H1 (cell line): ENCODE data around the gene CEP95. TPM values are rescaled to one million over a fixed set of nuclear protein-coding genes. Genes with fewer than 3 reads are reported as not detected.
A peak's percentile ranks its signal among the peaks of the same experiment; 100 is the strongest.

Experiments used
- ATF2 ChIP-seq: IDR thresholded peaks from 2 replicates; pipeline ENCODE4 v1.6.1; 2012; ENCODE audit warnings: low read length, inconsistent platforms
- BCL11A ChIP-seq, 2 experiments: IDR thresholded peaks; one replicate each; pipeline ENCODE4 v1.6.1; 2011; ENCODE audit warnings: low read depth in 2 of 2, low read length in 2 of 2, mild to moderate bottlenecking in 2 of 2
- CBX8 ChIP-seq: fragments of 300-800, 300-1000 bp; sonication (generic); IDR thresholded peaks from 2 replicates; pipeline ENCODE4 v1.7.1; 2016; ENCODE audit warnings: low read depth, low read length, borderline replicate concordance
- CREB1 ChIP-seq: IDR thresholded peaks from 2 replicates; pipeline ENCODE4 v1.6.1; 2012; ENCODE audit warnings: inconsistent platforms
- CTBP2 ChIP-seq: IDR thresholded peaks from 2 replicates; pipeline ENCODE4 v1.7.0; 2011; ENCODE audit warnings: borderline replicate concordance, mild to moderate bottlenecking, moderate library complexity, mixed read lengths, low read length; ENCODE audit not compliant: insufficient read depth, insufficient read length
- FOSL1 ChIP-seq: IDR thresholded peaks from 2 replicates; pipeline ENCODE4 v1.6.1; 2011; ENCODE audit warnings: mild to moderate bottlenecking, low read depth, low read length, moderate library complexity; ENCODE audit not compliant: insufficient read depth
- HDAC2 ChIP-seq, 2 experiments: fragments of 300-600 bp in 1 of 2; sonication (generic) in 1 of 2; IDR thresholded peaks; 2 replicates each; pipeline ENCODE4 v1.6.1; 2011 to 2012; ENCODE audit warnings: low read depth in 2 of 2, low read length in 2 of 2, mild to moderate bottlenecking in 2 of 2, moderate library complexity in 2 of 2, borderline replicate concordance in 1 of 2, inconsistent platforms in 1 of 2
- HDAC6 ChIP-seq: IDR thresholded peaks from one replicate; pipeline ENCODE4 v1.7.1; 2012; ENCODE audit warnings: low read depth, mild to moderate bottlenecking, inconsistent platforms, low read length, moderate library complexity
- JUN ChIP-seq: IDR thresholded peaks from 2 replicates; pipeline ENCODE4 v1.6.1; 2011; ENCODE audit warnings: low read depth, mild to moderate bottlenecking, improper control_type of control experiment, low read length
- MAFK ChIP-seq: IDR thresholded peaks from 2 replicates; pipeline ENCODE4 v1.6.1; 2012; ENCODE audit warnings: low read depth, mild to moderate bottlenecking, improper control_type of control experiment, low read length
- MAX ChIP-seq: IDR thresholded peaks from 2 replicates; pipeline ENCODE4 v1.6.1; 2012; ENCODE audit warnings: inconsistent platforms
- PHF8 ChIP-seq: fragments of 200-600 bp; sonication (generic); conservative IDR thresholded peaks from 2 replicates; pipeline ENCODE4 v1.7.1; 2012; ENCODE audit warnings: low read depth, mild to moderate bottlenecking, inconsistent platforms, low read length, moderate library complexity
- RBBP5 ChIP-seq: IDR thresholded peaks from 2 replicates; pipeline ENCODE4 v1.7.1; 2012; ENCODE audit warnings: low read depth, mild to moderate bottlenecking, inconsistent platforms, low read length, moderate library complexity, borderline replicate concordance
- SIX5 ChIP-seq: IDR thresholded peaks from 2 replicates; pipeline ENCODE4 v1.6.1; 2011; ENCODE audit warnings: mild to moderate bottlenecking, low read depth, low read length
- TCF12 ChIP-seq: IDR thresholded peaks from 2 replicates; pipeline ENCODE4 v1.6.1; 2011; ENCODE audit warnings: low read depth, mild to moderate bottlenecking, low read length
- YY1 ChIP-seq: IDR thresholded peaks from 2 replicates; pipeline ENCODE4 v1.6.1; 2011; ENCODE audit warnings: low read depth, mild to moderate bottlenecking, low read length
- polyA plus RNA-seq, 7 experiments: library from polyadenylated mRNA; depleted of rRNA in 3 of 7; stranded (reverse) in 5 of 7; unstranded in 2 of 7; fragments of >200 nt in 5 of 7; fragments of 200-250 nt in 2 of 7; gene quantifications; 1 replicate in 5 of 7; 2 replicates in 1 of 7; 4 replicates in 1 of 7; pipeline versions ENCODE4 v1.2.1 to v1.2.3, GENCODE V29; 2011 to 2013; ENCODE audit warnings: missing spikeins in 2 of 7, mixed read lengths in 2 of 7
- total RNA-seq: library from RNA; stranded (reverse); fragmentation: NEBNext Ultra II Directional; extraction: Animal tissue kit (Norgen Biotek cat#: 25700); gene quantifications from 2 replicates; pipeline ENCODE4 v1.2.1, GENCODE V29; 2021
- TF ChIP-seq, protein P1 (sequence below): IDR thresholded peaks from 2 replicates; pipeline ENCODE4 v1.6.1; 2011; ENCODE audit warnings: low read depth, mild to moderate bottlenecking, low read length; ENCODE audit not compliant: insufficient read depth

CEP95 gene
- total and polyA plus RNA-seq, 2 of the 8 experiments (the other 6 are each of a cell fraction or from before 2014, with no cell fraction given) = 22.3 to 51.5 TPM

- TF ChIP-seq MAFK (no peak), FOSL1 (no peak), MAX (peak; percentile 79), CREB1 (peak; percentile 86), JUN (no peak), ATF2 (peak; percentile 85; the same call in 1 of the 2 replicates), CTBP2 (no peak), BCL11A (IDR thresholded peaks at IDR 0.05; ENCODE audit: low read depth in 2 of 2, low read length in 2 of 2) (no peak), SIX5 (no peak), YY1 (peak; percentile 50; the same call in 1 of the 2 replicates), HDAC2 (IDR thresholded peaks at IDR 0.05; ENCODE audit: borderline replicate concordance in 1 of 2, low read depth in 2 of 2, low read length in 2 of 2) (peak in 1 of 2 experiments; percentile 85; a peak in 2 of 4 replicates), CBX8 (no peak), RBBP5 (peak; percentile 47), PHF8 (peak; percentile 88), HDAC6 (no peak), TCF12 (no peak)
- TF ChIP-seq, protein P1, sequence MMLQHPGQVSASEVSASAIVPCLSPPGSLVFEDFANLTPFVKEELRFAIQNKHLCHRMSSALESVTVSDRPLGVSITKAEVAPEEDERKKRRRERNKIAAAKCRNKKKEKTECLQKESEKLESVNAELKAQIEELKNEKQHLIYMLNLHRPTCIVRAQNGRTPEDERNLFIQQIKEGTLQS = 0 out of 2 replicates have a peak, but pooled peaks have one; percentile 29
Observed at GRCh38 chr17:64506576-64507412, at the start of gene CEP95 (continued).
